ENCODE data around the gene PPP4R3A.
A peak's percentile ranks its signal among the peaks of the same experiment; 100 is the strongest.

PPP4R3A gene

GRCh38 chr14:91510171-91511042, at the start of gene PPP4R3A:
Gene PPP4R3A, minus strand, starts transcription at chr14:91510310. Its CDS starts 663 bp downstream, at chr14:91509647.
- Histone ChIP-seq H3K27ac (peak within 1 kb of the TSS; percentile 96), H3K36me3 (ENCODE audit: control insufficient read depth, insufficient read depth, low read length) (no peaks in the 10 kb centered on the region), H3K4me3 (ENCODE audit: low read depth, low read length) (peak within 1 kb of the TSS; percentile 94), H3K79me2 (peaks cover 18% of the 10 kb centered on the region), H3K9ac (peak within 1 kb of the TSS; percentile 98), H3K4me1 (peaks cover 9% of the 10 kb centered on the region), H3K9me3 (ENCODE audit: control insufficient read depth, low read length) (no peaks in the 10 kb centered on the region), H3K4me2 (ENCODE audit: low read length) (peak within 1 kb of the TSS; percentile 77), H3K27me3 (ENCODE audit: control insufficient read depth, insufficient read depth, low read length) (no peaks in the 10 kb centered on the region), H2AFZ (peak within 1 kb of the TSS; percentile 91)
- no peak for TF ChIP-seq CTCF (IDR thresholded peaks at IDR 0.05)

GRCh38 chr14:91555531-91555930, 45.4 kb upstream of the PPP4R3A start:
- no peaks in the 10 kb centered on the region for H3K27me3 ChIP-seq (ENCODE audit: control insufficient read depth, insufficient read depth, low read length)
- H3K36me3 ChIP-seq (ENCODE audit: control insufficient read depth, insufficient read depth, low read length) = no peaks in the 10 kb centered on the region
- no peak overlapping the region for H3K4me2 ChIP-seq (ENCODE audit: low read length)
- no peaks in the 10 kb centered on the region for H3K9me3 ChIP-seq (ENCODE audit: control insufficient read depth, low read length)
- peaks cover 7% of the 10 kb centered on the region for H3K4me1 ChIP-seq
- H3K79me2 ChIP-seq = no peaks in the 10 kb centered on the region
- no peak for TF ChIP-seq CTCF (IDR thresholded peaks at IDR 0.05)
- H3K27ac ChIP-seq = peak overlapping the region; percentile 35
- H2AFZ ChIP-seq = peak overlapping the region; percentile 9
- no peak overlapping the region for H3K9ac ChIP-seq
- no peak overlapping the region for H3K4me3 ChIP-seq (ENCODE audit: low read depth, low read length)

- H3K4me3 ChIP-seq (ENCODE audit: low read depth, low read length) = no peak overlapping the region
- H3K36me3 ChIP-seq (ENCODE audit: control insufficient read depth, insufficient read depth, low read length) = no peaks in the 10 kb centered on the region
These were observed 44.6 kb upstream of the PPP4R3A start for GRCh38 chr14:91554535-91555332.

GRCh38 chr14:91548108-91548507, 38.0 kb upstream of the PPP4R3A start:
- Histone ChIP-seq H3K9me3 (ENCODE audit: control insufficient read depth, low read length) (no peaks in the 10 kb centered on the region), H3K79me2 (no peaks in the 10 kb centered on the region), H3K9ac (no peak overlapping the region), H2AFZ (no peak overlapping the region), H3K4me2 (ENCODE audit: low read length) (no peak overlapping the region), H3K4me3 (ENCODE audit: low read depth, low read length) (no peak overlapping the region), H3K4me1 (no peaks in the 10 kb centered on the region), H3K27ac (no peak overlapping the region), H3K27me3 (ENCODE audit: control insufficient read depth, insufficient read depth, low read length) (no peaks in the 10 kb centered on the region), H3K36me3 (ENCODE audit: control insufficient read depth, insufficient read depth, low read length) (no peaks in the 10 kb centered on the region)
- no peak for TF ChIP-seq CTCF (IDR thresholded peaks at IDR 0.05)

More at GRCh38 chr14:91554535-91555332, 44.6 kb upstream of the PPP4R3A start:
- H3K27me3 ChIP-seq (ENCODE audit: control insufficient read depth, insufficient read depth, low read length) = no peaks in the 10 kb centered on the region
- H3K4me1 ChIP-seq = peaks cover 7% of the 10 kb centered on the region
- H3K4me2 ChIP-seq (ENCODE audit: low read length) = no peak overlapping the region
- no peaks in the 10 kb centered on the region for H3K79me2 ChIP-seq
- TF ChIP-seq CTCF (IDR thresholded peaks at IDR 0.05) = no peak
- no peaks in the 10 kb centered on the region for H3K9me3 ChIP-seq (ENCODE audit: control insufficient read depth, low read length)
- H2AFZ ChIP-seq = no peak overlapping the region
- H3K9ac ChIP-seq = no peak overlapping the region
- no peak overlapping the region for H3K27ac ChIP-seq
